ENCODE results near the gene ULBP2.

Gene ULBP2

DNA sequence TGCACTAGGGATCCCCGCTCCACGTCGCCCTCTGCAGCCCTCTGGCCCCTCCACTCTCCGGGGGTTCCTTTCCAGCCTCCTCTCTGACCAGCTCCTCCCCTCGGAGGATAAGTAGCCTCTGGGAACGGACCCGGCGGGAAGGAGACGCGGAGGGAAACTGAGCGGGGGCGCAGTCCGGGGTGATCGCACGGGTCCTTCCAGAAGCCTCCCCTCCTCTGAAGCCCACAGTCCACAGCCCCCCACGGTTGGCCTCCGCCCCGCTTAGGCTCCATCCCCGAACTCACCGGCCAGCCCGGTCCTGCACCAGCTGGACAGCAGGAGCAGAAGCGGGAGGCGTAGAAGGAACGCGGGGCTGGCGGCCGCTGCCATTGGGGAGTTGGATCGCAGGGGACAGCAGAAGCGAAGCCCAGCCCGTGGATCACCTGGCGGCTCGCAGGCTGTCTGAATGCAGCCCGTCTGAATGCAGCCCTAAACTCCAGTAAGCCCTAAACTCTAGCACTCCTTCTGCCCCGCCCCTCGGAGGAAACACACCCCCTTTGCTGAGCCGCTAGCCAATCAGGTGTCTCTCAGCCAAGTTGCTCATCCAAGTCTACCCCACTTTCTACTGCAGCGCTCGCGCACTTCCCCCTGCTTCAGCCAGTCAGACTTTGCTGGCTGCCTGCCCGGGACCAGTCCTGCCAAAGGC is 19.0 kb upstream of the ULBP2 start, which contains the start of gene RAET1G:
Gene RAET1G, minus strand, starts transcription at position 480 of the 685 bp plus-strand sequence. Its CDS starts 111 bp downstream, at position 369.
- Histone ChIP-seq H3K4me1 (ENCODE audit: low read depth, poor library complexity, severe bottlenecking) (no peaks in the 10 kb centered on the region), H3K9ac (no peak within 1 kb of the TSS)

DNA sequence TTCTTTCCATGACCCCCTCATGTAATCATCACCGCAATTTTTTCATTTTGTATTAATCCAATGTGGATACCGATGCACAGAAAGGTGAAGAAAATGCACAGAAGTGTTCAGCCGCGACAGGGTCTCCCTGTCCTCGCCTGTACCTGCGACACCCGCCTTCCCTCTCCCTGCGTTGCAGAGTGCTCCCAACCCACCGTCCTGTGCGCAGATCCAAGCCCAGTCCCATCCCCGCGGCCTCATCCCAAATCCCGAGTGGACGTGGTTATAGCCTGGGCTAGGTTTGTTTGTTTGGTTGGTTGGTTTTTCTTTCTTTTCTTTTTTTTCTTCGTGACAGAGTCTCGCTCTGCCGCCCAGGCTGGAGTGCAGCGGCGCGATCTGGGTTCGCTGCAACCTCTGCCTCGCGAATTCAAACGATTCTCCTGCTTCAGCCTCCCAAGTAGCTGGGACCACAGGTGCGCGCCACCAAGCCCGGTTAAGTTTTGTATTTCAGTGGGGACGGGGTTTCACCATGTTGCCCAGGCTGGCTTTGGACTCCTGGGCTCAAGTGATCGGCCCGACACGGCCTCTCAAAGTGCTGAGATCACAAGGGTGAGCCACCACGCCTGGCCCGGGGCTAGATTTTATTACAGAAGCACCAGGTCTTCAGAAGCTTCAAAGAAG is 18.4 kb upstream of the ULBP2 start:
- no peak for TF ChIP-seq CTCF (conservative IDR thresholded peaks at IDR 0.05; ENCODE audit: low read depth, low read length)
- H3K4me2 ChIP-seq, result no peak overlapping the region
- H3K79me2 ChIP-seq (ENCODE audit: insufficient read depth, low read depth), result no peaks in the 10 kb centered on the region
- H3K9ac ChIP-seq, result no peak overlapping the region
- H4K20me1 ChIP-seq (ENCODE audit: insufficient read depth), result no peaks in the 10 kb centered on the region
- no peak overlapping the region for H3K27ac ChIP-seq
- H3K4me1 ChIP-seq (ENCODE audit: low read depth, poor library complexity, severe bottlenecking), result no peaks in the 10 kb centered on the region
- no peak overlapping the region for H3K4me3 ChIP-seq (IDR thresholded peaks at IDR 0.05; ENCODE audit: insufficient read depth, low read depth, low read length)
- peaks cover 53% of the 10 kb centered on the region for H3K27me3 ChIP-seq (ENCODE audit: insufficient read depth, low read depth)
- H3K36me3 ChIP-seq (ENCODE audit: insufficient read depth), result no peaks in the 10 kb centered on the region
- no peak overlapping the region for H2AFZ ChIP-seq (ENCODE audit: low read depth)

More for the DNA sequence above, 19.0 kb upstream of the ULBP2 start, which contains the start of gene RAET1G:
- Histone ChIP-seq H3K4me3 (IDR thresholded peaks at IDR 0.05; ENCODE audit: insufficient read depth, low read depth, low read length) (no peak within 1 kb of the TSS), H3K27ac (no peak within 1 kb of the TSS), H2AFZ (ENCODE audit: low read depth) (no peak within 1 kb of the TSS), H4K20me1 (ENCODE audit: insufficient read depth) (no peaks in the 10 kb centered on the region), H3K36me3 (ENCODE audit: insufficient read depth) (no peaks in the 10 kb centered on the region), H3K79me2 (ENCODE audit: insufficient read depth, low read depth) (no peaks in the 10 kb centered on the region), H3K27me3 (ENCODE audit: insufficient read depth, low read depth) (peaks cover 53% of the 10 kb centered on the region), H3K4me2 (no peak within 1 kb of the TSS)
- no peak for TF ChIP-seq CTCF (conservative IDR thresholded peaks at IDR 0.05; ENCODE audit: low read depth, low read length)

DNA sequence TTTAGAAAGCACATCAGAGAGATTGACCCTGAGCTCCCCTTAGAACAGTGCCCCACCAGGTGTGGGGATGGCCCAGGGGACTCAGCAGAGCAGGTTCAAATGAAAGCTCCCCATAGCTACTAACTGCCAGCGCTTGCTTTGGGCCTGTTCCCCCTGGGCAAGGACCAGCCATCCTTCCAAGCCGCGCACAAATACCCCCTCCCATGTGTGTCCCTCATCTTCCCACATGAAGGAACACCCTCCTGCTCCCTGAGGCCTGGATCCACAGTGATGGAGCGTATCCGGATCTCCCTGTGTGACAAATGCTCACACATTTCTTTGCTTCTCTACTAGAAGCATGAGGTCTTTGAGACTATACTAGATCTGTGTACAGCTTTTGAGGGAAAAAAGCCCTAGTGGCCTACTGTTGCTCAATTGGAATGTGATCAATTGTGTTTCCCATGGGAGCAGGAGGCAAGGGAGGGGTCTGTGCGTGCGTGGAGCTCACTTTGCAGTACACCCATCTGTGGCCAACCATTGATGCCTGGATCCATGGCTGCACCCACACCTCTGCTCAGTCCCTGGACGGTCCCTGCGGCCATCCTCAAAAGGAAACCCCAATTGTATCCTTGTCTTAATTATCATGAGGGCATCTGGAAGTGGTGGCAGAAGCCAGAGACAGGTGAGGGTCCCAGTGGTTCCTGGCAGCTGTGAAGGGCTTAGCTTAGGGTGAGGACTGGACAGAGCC is 17.4 kb upstream of the ULBP2 start:
- Histone ChIP-seq H3K4me3 (IDR thresholded peaks at IDR 0.05; ENCODE audit: insufficient read depth, low read depth, low read length) (no peak overlapping the region), H3K27ac (no peak overlapping the region), H3K9ac (no peak overlapping the region), H3K79me2 (ENCODE audit: insufficient read depth, low read depth) (no peaks in the 10 kb centered on the region), H3K4me2 (no peak overlapping the region), H3K27me3 (ENCODE audit: insufficient read depth, low read depth) (peaks cover 50% of the 10 kb centered on the region), H2AFZ (ENCODE audit: low read depth) (no peak overlapping the region), H3K36me3 (ENCODE audit: insufficient read depth) (no peaks in the 10 kb centered on the region), H4K20me1 (ENCODE audit: insufficient read depth) (no peaks in the 10 kb centered on the region), H3K4me1 (ENCODE audit: low read depth, poor library complexity, severe bottlenecking) (no peaks in the 10 kb centered on the region)
- no peak for TF ChIP-seq CTCF (conservative IDR thresholded peaks at IDR 0.05; ENCODE audit: low read depth, low read length)

- no peak for TF ChIP-seq CTCF (conservative IDR thresholded peaks at IDR 0.05; ENCODE audit: low read depth, low read length)
- H3K79me2 ChIP-seq (ENCODE audit: insufficient read depth, low read depth), result no peaks in the 10 kb centered on the region
- H4K20me1 ChIP-seq (ENCODE audit: insufficient read depth), result no peaks in the 10 kb centered on the region
- H3K27ac ChIP-seq, result no peak overlapping the region
- no peak overlapping the region for H3K9ac ChIP-seq
- no peak overlapping the region for H3K4me2 ChIP-seq
- H3K27me3 ChIP-seq (ENCODE audit: insufficient read depth, low read depth), result peaks cover 54% of the 10 kb centered on the region
- H3K4me3 ChIP-seq (IDR thresholded peaks at IDR 0.05; ENCODE audit: insufficient read depth, low read depth, low read length), result no peak overlapping the region
- no peaks in the 10 kb centered on the region for H3K36me3 ChIP-seq (ENCODE audit: insufficient read depth)
- H2AFZ ChIP-seq (ENCODE audit: low read depth), result no peak overlapping the region
- no peaks in the 10 kb centered on the region for H3K4me1 ChIP-seq (ENCODE audit: low read depth, poor library complexity, severe bottlenecking)
These were observed 16.9 kb upstream of the ULBP2 start for GRCh38 chr6:149924933-149925252.

Measured in KMS-11 (cell line).